GM21390 (cell line): ENCODE measurements around the gene LAMB1.
A peak's percentile ranks its signal among the peaks of the same experiment; 100 is the strongest.

ENCODE experiments used
- ATAC-seq: cut with Tn5 transposase; IDR thresholded peaks from one replicate; pipeline ENCODE4 v1.9.1; 2021; ENCODE audit not compliant: unreplicated experiment

Gene LAMB1

DNA sequence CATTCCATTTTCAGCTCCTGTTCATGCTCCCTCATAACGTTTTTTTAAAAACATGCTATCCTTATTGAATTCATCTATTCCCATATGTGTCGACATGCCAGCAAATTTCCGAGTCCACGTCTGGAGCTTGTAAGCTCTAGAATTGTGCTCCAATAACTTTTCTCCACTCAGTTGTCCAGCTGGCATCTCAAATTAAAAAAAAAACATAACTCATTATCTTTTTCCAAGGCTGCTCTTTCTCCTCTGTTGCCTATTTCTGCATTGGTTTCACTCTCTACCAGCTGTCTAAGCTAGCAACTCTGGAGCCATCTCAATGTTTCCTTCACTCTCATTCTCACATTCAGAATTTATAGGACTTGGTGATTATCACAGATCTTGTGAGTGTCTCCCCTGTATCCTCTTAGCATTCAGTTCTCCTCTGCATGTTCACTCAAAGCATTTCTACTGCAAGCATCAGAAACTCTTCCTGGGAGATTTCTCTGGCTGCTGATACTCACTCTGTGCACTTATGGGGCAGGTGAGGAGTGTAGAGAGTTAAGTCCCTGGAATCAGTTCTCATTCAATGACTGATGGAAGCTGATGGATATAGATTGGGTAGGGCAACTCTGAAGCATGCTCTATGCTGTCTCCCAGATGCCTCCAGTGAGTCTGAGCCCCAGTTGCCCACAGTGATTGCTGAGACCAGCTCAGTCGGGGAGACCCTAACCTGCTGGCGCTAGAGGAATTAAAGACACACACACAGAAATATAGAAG, 118.7 kb downstream of the LAMB1 start:
- ATAC-seq: no peak

GRCh38 chr7:107882766-107883165, 120.2 kb downstream of the LAMB1 start:
- no peak for ATAC-seq

DNA sequence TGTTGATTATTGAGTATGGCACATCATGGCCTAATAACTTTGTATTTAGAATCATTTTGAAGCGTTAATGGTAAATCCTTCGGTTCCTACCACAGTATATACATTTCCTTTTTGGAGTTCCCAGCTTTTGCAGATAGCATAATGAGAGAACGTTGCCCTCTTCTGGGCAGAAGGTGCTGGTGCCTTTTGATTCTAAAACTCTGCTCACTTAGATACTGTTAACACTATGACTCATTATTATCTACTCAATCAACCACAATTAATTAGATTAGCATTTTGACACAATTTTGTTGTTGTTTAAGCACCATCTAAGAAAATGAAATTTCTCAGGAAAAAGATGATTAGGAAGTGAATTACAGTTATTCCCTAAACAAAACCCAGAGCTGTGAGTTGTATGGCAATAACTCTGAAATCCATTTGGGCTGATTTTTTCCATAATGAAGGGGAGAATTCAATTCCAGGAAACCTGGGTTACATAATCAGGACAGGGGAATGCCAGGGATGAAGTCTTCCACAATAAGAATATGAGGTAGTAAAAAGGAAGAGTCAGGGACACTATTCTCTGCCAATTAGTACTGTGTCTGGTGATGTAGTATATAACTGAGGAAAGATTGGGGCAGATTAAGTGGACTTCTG, 123.4 kb downstream of the LAMB1 start:
- ATAC-seq: peak; percentile 63

DNA sequence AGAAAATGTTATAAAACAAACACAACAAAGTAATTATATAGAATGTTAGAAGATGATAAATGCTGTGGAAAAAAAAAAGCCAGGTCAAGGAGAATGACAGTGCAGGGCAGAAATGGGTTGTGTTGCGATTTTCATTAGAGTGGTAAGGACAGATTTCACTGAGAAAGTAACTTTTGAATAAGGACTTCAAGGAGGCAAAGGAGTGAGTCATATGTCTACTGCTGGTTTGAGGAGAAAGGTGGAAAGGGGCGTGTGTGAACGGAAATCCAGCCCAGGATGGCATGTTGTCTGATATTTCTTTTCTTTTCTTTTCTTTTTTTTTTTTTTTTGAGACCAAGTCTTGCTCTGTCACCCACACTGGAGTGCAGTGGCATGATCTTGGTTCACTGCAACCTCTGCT, 124.3 kb downstream of the LAMB1 start:
- no peak for ATAC-seq

- ATAC-seq: no peak
Observed at GRCh38 chr7:107877731-107878382, 125.1 kb downstream of the LAMB1 start.

DNA sequence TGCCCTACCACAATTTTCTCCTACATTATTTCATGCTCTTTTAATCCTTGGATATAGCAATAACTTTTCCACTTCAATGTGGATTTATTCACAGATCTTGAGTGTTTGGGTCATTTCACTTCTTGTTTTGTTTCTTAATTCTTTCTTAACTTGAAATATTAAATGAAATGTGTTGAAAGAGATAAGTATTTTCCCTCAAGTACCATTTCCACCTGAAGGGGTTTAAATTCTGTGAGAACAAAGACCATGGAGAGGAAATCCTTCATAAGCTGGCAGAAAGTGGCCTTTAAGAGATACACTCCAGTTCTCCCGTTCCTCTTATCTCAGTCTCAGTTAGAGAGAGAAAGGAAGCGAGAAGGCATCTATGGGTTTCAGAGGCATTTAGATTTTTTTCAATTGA, 126.0 kb downstream of the LAMB1 start:
- no peak for ATAC-seq

DNA sequence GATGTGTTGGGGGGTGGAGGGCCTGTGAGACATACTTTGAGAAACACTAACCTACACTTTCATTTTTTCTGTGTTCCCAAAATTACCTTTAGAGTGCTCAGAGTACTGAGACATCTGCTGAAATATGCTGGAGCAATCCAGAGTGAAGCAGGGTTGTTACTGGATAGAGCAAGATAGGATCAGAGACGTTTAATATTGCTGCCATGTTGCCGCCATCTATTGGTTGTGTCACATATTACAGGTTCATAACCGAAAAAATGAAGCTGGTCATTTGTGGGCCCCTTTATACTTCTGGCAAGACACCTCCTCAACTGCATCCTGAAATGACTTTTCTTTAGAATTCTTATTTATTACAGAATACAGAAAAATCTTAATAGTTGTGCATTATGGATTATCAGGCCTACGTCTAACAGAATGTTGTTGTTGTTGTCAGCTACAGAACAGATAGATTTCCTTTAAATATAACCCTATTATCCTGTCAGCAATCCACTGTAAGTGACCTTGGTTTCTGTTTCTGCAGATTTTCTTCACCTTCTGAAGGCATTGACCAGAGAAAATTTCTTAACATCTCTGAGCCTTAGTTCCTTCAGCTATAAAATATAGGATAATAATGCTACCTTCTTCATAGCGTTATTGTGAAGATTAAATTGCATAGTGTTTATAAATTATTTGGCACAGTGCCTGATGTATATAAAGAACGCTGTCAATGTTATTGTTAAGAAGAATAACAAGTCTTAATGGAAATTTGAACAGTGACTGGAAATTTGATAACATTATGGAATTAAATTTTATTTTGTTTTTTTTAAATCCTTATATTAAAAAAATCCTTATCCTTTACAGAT, 128.1 kb downstream of the LAMB1 start:
- ATAC-seq: peak; percentile 73

- no peak for ATAC-seq
Observed at GRCh38 chr7:107874111-107874510, 128.8 kb downstream of the LAMB1 start.
